HG02973 (cell line): Measurements from ENCODE around the gene CYP46A1.

Experiments used
- ATAC-seq: cut with Tn5 transposase; IDR thresholded peaks from one replicate; pipeline ENCODE4 v1.9.1; 2021; ENCODE audit warnings: moderate library complexity; ENCODE audit not compliant: unreplicated experiment

CYP46A1 gene

GRCh38 chr14:99686557-99687283 lies 2.6 kb downstream of the CYP46A1 start:
- ATAC-seq, result no peak

GRCh38 chr14:99687284-99688209 lies 3.4 kb downstream of the CYP46A1 start:
- no peak for ATAC-seq

GRCh38 chr14:99688210-99688581 lies 4.1 kb downstream of the CYP46A1 start:
- no peak for ATAC-seq

- no peak for ATAC-seq
These were observed 4.5 kb downstream of the CYP46A1 start for GRCh38 chr14:99688629-99689028.

GRCh38 chr14:99689266-99690236 lies 5.5 kb downstream of the CYP46A1 start:
- ATAC-seq, result no peak

- ATAC-seq, result no peak
These were observed 6.5 kb downstream of the CYP46A1 start for GRCh38 chr14:99690636-99691035.

- no peak for ATAC-seq
These were observed 7.2 kb downstream of the CYP46A1 start for GRCh38 chr14:99691111-99691885.

GRCh38 chr14:99693918-99694317 lies 9.8 kb downstream of the CYP46A1 start:
- ATAC-seq, result no peak

GRCh38 chr14:99696929-99697328 lies 12.8 kb downstream of the CYP46A1 start:
- no peak for ATAC-seq

GRCh38 chr14:99698236-99698635 lies 14.1 kb downstream of the CYP46A1 start:
- ATAC-seq, result no peak

- no peak for ATAC-seq
These were observed 14.5 kb downstream of the CYP46A1 start for GRCh38 chr14:99698642-99699041.

GRCh38 chr14:99699085-99699760 lies 15.1 kb downstream of the CYP46A1 start:
- ATAC-seq, result no peak

GRCh38 chr14:99699861-99700260 lies 15.8 kb downstream of the CYP46A1 start:
- ATAC-seq, result no peak

GRCh38 chr14:99700379-99700778 lies 16.3 kb downstream of the CYP46A1 start:
- no peak for ATAC-seq

- ATAC-seq, result no peak
These were observed 17.2 kb downstream of the CYP46A1 start for GRCh38 chr14:99701260-99701659.

- no peak for ATAC-seq
These were observed 18.0 kb downstream of the CYP46A1 start for GRCh38 chr14:99702115-99702514.

- ATAC-seq, result no peak
These were observed 19.3 kb downstream of the CYP46A1 start for GRCh38 chr14:99703381-99703780.

- ATAC-seq, result no peak
These were observed 19.9 kb downstream of the CYP46A1 start for GRCh38 chr14:99704037-99704436.

- ATAC-seq, result no peak
These were observed 22.2 kb downstream of the CYP46A1 start for GRCh38 chr14:99706107-99706900.
